K562 (cell line): ENCODE results near the gene PGAP3. TPM values are rescaled to one million over a fixed set of nuclear protein-coding genes. Genes with fewer than 3 reads are reported as not detected.

ENCODE experiments used
- C11orf30 ChIP-seq: fragments of 450-650 bp; IDR thresholded peaks from 2 replicates; pipeline ENCODE4 v1.6.1; 2016; ENCODE audit warnings: low read depth, mild to moderate bottlenecking
- EGR1 ChIP-seq: fragments of 450-650 bp; conservative IDR thresholded peaks from 2 replicates; pipeline ENCODE4 v1.6.1; 2017; ENCODE audit warnings: mild to moderate bottlenecking
- ESRRB ChIP-seq: fragments of 250-450 bp; sonication (Bioruptor Pico); IDR thresholded peaks from 2 replicates; pipeline ENCODE4 v1.5.0; 2020; ENCODE audit warnings: mild to moderate bottlenecking, moderate library complexity, borderline replicate concordance
- HDAC1 ChIP-seq, 2 experiments: fragments of 450-650 bp; IDR thresholded peaks; 2 replicates each; pipeline ENCODE4 v1.6.1; 2016 to 2017; ENCODE audit warnings: inconsistent platforms in 1 of 2, mild to moderate bottlenecking in 1 of 2, moderate library complexity in 1 of 2
- HMG20A ChIP-seq: fragments of 450-650 bp; formaldehyde crosslinking; conservative IDR thresholded peaks from 2 replicates; pipeline ENCODE4 v1.4.0; 2020; ENCODE audit warnings: mild to moderate bottlenecking, mixed read lengths
- JUN ChIP-seq, 2 experiments: sonication (generic) in 1 of 2; formaldehyde crosslinking in 1 of 2; IDR thresholded peaks; 2 replicates each; pipeline versions ENCODE4 v1.6.1 to v1.8.0; 2012 to 2022; ENCODE audit warnings: borderline replicate concordance in 2 of 2, mild to moderate bottlenecking in 2 of 2, improper control_type of control experiment in 1 of 2, low read depth in 1 of 2, low read length in 1 of 2, missing genetic modification reagents in 1 of 2
- KHSRP ChIP-seq: fragments of 450-650 bp; IDR thresholded peaks from 2 replicates; pipeline ENCODE4 v1.6.1; 2017
- KLF16 ChIP-seq: IDR thresholded peaks from 2 replicates; pipeline ENCODE4 v1.6.1; 2016; ENCODE audit warnings: antibody characterized with exemption
- MEIS2 ChIP-seq: fragments of 450-650 bp; IDR thresholded peaks from 2 replicates; pipeline ENCODE4 v1.6.1; 2014; ENCODE audit warnings: mild to moderate bottlenecking; ENCODE audit not compliant: partially characterized antibody
- MYBL2 ChIP-seq, 2 experiments: fragments of 450-650 bp in 1 of 2; sonication (generic) in 1 of 2; formaldehyde crosslinking in 1 of 2; IDR thresholded peaks; 2 replicates each; pipeline versions ENCODE4 v1.6.1 to v1.8.1; 2017 to 2022; ENCODE audit warnings: borderline replicate concordance in 1 of 2, inconsistent platforms in 1 of 2, low read depth in 1 of 2, mild to moderate bottlenecking in 1 of 2, missing genetic modification reagents in 1 of 2, moderate library complexity in 1 of 2
- SMARCE1 ChIP-seq: fragments of 450-650 bp; IDR thresholded peaks from 2 replicates; pipeline ENCODE4 v1.7.1; 2016; ENCODE audit warnings: mild to moderate bottlenecking
- ZC3H4 ChIP-seq: sonication (generic); formaldehyde crosslinking; IDR thresholded peaks from 2 replicates; pipeline ENCODE4 v1.9.0; 2021; ENCODE audit warnings: missing genetic modification reagents, borderline replicate concordance
- ZNF232 ChIP-seq: sonication (generic); formaldehyde crosslinking; IDR thresholded peaks from 2 replicates; pipeline ENCODE4 v1.8.0; 2022; ENCODE audit warnings: mild to moderate bottlenecking, missing genetic modification reagents
- ZNF408 ChIP-seq: fragments of 250-450 bp; sonication (Bioruptor Pico); IDR thresholded peaks from 2 replicates; pipeline ENCODE4 v1.4.0; 2020; ENCODE audit warnings: low read depth, mild to moderate bottlenecking, moderate library complexity
- ZNF431 ChIP-seq: sonication (generic); formaldehyde crosslinking; IDR thresholded peaks from 2 replicates; pipeline ENCODE4 v1.8.0; 2022; ENCODE audit warnings: mild to moderate bottlenecking, missing genetic modification reagents
- ZNF766 ChIP-seq: fragments of 200-800 bp; sonication (Bioruptor generic); conservative IDR thresholded peaks from 2 replicates; pipeline ENCODE4 v1.6.1; 2016; ENCODE audit warnings: missing genetic modification characterization, missing compliant biosample characterization
- polyA plus RNA-seq, 8 experiments: library from polyadenylated mRNA; depleted of rRNA in 4 of 8; stranded (reverse) in 5 of 8; unstranded in 3 of 8; fragments of >200 nt; fragmentation: Nextera tagmentation in 2 of 8; fragmentation: Illumina TruSeq in 1 of 8; extraction: Ambion mirVana in 2 of 8; extraction: Trizol in 1 of 8; gene quantifications; 2 replicates each; pipeline versions ENCODE4 v1.2.1 to v1.2.3, GENCODE V29; 2011 to 2014; ENCODE audit warnings: inconsistent platforms in 1 of 8, missing spikeins in 1 of 8
- total RNA-seq, 7 experiments: library from RNA; depleted of rRNA in 6 of 7; stranded (reverse); fragments of >200 nt in 6 of 7; fragmentation: Illumina TruSeq in 2 of 7; extraction: Trizol in 2 of 7; gene quantifications; 2 replicates each; pipeline versions ENCODE4 v1.2.1 to v1.2.3, GENCODE V29; 2011 to 2021; ENCODE audit warnings: low replicate concordance in 1 of 7
- TF ChIP-seq, protein P1 (sequence below): fragments of 200-800 bp; sonication (Bioruptor generic); IDR thresholded peaks from 2 replicates; pipeline ENCODE4 v1.6.1; 2017; ENCODE audit warnings: missing genetic modification characterization, missing compliant biosample characterization
- TF ChIP-seq, protein P2 (sequence below): fragments of 450-650 bp; IDR thresholded peaks from 2 replicates; pipeline ENCODE4 v1.6.1; 2016
- TF ChIP-seq, protein P3 (sequence below): conservative IDR thresholded peaks from 2 replicates; pipeline ENCODE4 v1.6.1; 2011; ENCODE audit warnings: low read depth, mild to moderate bottlenecking, low read length; ENCODE audit not compliant: control insufficient read depth
- TF ChIP-seq, protein P4 (sequence below), 3 experiments: fragments of 200-800 bp in 1 of 3; sonication (Bioruptor generic) in 1 of 3; sonication (generic) in 1 of 3; formaldehyde crosslinking in 1 of 3; IDR thresholded peaks; 2 replicates each; pipeline versions ENCODE4 v1.6.1 to v1.8.0; 2016 to 2022; ENCODE audit warnings: mild to moderate bottlenecking in 2 of 3, missing compliant biosample characterization in 2 of 3, missing genetic modification characterization in 2 of 3, missing genetic modification reagents in 1 of 3

Gene PGAP3
- total and polyA plus RNA-seq, 9 of the 15 experiments (the other 6 are each of a cell fraction or from before 2014, with no cell fraction given), result 0.38 to 9.4 (median 4.5) TPM

- TF ChIP-seq HDAC1 (IDR thresholded peaks at IDR 0.05) (peak in 1 of 2 experiments; percentile 39; a peak in 2 of 4 replicates), C11orf30 (no peak), EGR1 (peak; percentile 87), ZC3H4 (no peak), KLF16 (peak; percentile 48; the same call in 1 of the 2 replicates), ESRRB (CRISPR knock-in tag) (no peak), HMG20A (CRISPR knock-in tag) (no peak), JUN (IDR thresholded peaks at IDR 0.05; ENCODE audit: borderline replicate concordance, low read depth, low read length) (no peak), JUN (CRISPR knock-in tag; IDR thresholded peaks at IDR 0.05; ENCODE audit: borderline replicate concordance) (no peak), ZNF232 (no peak), ZNF766 (no peak), KHSRP (no peak), MEIS2 (peak; percentile 38), SMARCE1 (0 out of 2 replicates have a peak, but pooled peaks have one; percentile 20), MYBL2 (IDR thresholded peaks at IDR 0.05; ENCODE audit: low read depth) (no peak), MYBL2 (CRISPR knock-in tag; IDR thresholded peaks at IDR 0.05; ENCODE audit: borderline replicate concordance) (no peak), ZNF408 (CRISPR knock-in tag) (no peak), ZNF431 (CRISPR knock-in tag) (no peak)
- TF ChIP-seq, protein P1, sequence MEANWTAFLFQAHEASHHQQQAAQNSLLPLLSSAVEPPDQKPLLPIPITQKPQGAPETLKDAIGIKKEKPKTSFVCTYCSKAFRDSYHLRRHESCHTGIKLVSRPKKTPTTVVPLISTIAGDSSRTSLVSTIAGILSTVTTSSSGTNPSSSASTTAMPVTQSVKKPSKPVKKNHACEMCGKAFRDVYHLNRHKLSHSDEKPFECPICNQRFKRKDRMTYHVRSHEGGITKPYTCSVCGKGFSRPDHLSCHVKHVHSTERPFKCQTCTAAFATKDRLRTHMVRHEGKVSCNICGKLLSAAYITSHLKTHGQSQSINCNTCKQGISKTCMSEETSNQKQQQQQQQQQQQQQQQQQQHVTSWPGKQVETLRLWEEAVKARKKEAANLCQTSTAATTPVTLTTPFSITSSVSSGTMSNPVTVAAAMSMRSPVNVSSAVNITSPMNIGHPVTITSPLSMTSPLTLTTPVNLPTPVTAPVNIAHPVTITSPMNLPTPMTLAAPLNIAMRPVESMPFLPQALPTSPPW (CRISPR knock-in tag), result peak; percentile 16; the same call in 1 of the 2 replicates
- TF ChIP-seq, protein P2, sequence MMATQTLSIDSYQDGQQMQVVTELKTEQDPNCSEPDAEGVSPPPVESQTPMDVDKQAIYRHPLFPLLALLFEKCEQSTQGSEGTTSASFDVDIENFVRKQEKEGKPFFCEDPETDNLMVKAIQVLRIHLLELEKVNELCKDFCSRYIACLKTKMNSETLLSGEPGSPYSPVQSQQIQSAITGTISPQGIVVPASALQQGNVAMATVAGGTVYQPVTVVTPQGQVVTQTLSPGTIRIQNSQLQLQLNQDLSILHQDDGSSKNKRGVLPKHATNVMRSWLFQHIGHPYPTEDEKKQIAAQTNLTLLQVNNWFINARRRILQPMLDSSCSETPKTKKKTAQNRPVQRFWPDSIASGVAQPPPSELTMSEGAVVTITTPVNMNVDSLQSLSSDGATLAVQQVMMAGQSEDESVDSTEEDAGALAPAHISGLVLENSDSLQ, result peak; percentile 80
- TF ChIP-seq, protein P3, sequence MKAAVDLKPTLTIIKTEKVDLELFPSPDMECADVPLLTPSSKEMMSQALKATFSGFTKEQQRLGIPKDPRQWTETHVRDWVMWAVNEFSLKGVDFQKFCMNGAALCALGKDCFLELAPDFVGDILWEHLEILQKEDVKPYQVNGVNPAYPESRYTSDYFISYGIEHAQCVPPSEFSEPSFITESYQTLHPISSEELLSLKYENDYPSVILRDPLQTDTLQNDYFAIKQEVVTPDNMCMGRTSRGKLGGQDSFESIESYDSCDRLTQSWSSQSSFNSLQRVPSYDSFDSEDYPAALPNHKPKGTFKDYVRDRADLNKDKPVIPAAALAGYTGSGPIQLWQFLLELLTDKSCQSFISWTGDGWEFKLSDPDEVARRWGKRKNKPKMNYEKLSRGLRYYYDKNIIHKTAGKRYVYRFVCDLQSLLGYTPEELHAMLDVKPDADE, result no peak
- TF ChIP-seq, protein P4, sequence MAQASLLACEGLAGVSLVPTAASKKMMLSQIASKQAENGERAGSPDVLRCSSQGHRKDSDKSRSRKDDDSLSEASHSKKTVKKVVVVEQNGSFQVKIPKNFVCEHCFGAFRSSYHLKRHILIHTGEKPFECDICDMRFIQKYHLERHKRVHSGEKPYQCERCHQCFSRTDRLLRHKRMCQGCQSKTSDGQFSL (CRISPR knock-in tag; IDR thresholded peaks at IDR 0.05), result no peak
- TF ChIP-seq, protein P4 (tag; IDR thresholded peaks at IDR 0.05), result no peak
These were observed 61.4 kb downstream of the PGAP3 start, which contains the start of gene PPP1R1B (continued) for GRCh38 chr17:39626171-39627046.
